GM18951 (cell line): ENCODE measurements around the gene GADD45G.

Experiments
- POLR2A ChIP-seq: IDR thresholded peaks from 4 replicates; pipeline ENCODE4 v1.6.1; 2011; ENCODE audit warnings: mild to moderate bottlenecking; ENCODE audit not compliant: insufficient read length, insufficient read depth; ENCODE audit errors: extremely low read depth
- in situ Hi-C: fragments of 300-500 bp; cut with MboI; formaldehyde crosslinking; loops from one replicate; pipeline ENCODE4 v1.12.0; 2022; ENCODE audit warnings: low sequenced_read_pairs, mixed read lengths, inconsistent platforms; ENCODE audit not compliant: unreplicated experiment

GADD45G gene

GRCh38 chr9:89646189-89646939, 41.6 kb downstream of the GADD45G start:
- TF ChIP-seq POLR2A = no peak
- in situ Hi-C loops = no loop called here

- in situ Hi-C loops = no loop called here
- TF ChIP-seq POLR2A = no peak
These were observed 42.7 kb downstream of the GADD45G start for GRCh38 chr9:89647366-89648128.

- in situ Hi-C loops = no loop called here
- no peak for TF ChIP-seq POLR2A
These were observed 43.6 kb downstream of the GADD45G start for GRCh38 chr9:89648247-89649000.

GRCh38 chr9:89649039-89649691, 44.4 kb downstream of the GADD45G start:
- no peak for TF ChIP-seq POLR2A
- in situ Hi-C loops = no loop called here

GRCh38 chr9:89654025-89654662, 49.3 kb downstream of the GADD45G start:
- TF ChIP-seq POLR2A = no peak
- in situ Hi-C loops = no loop called here

- TF ChIP-seq POLR2A = no peak
- in situ Hi-C loops = no loop called here
These were observed 50.5 kb downstream of the GADD45G start for GRCh38 chr9:89655056-89655989.
